Smooth muscle cell of the coronary artery (primary cell): ENCODE measurements around the gene METTL4. TPM values are rescaled to one million over a fixed set of nuclear protein-coding genes. Genes with fewer than 3 reads are reported as not detected.

Experiments
- total RNA-seq: library from RNA; depleted of rRNA; stranded (reverse); fragments of >200 nt; gene quantifications from 2 replicates; pipeline ENCODE4 v1.2.3, GENCODE V29; 2014; ENCODE audit warnings: low replicate concordance

Gene METTL4, protein sequence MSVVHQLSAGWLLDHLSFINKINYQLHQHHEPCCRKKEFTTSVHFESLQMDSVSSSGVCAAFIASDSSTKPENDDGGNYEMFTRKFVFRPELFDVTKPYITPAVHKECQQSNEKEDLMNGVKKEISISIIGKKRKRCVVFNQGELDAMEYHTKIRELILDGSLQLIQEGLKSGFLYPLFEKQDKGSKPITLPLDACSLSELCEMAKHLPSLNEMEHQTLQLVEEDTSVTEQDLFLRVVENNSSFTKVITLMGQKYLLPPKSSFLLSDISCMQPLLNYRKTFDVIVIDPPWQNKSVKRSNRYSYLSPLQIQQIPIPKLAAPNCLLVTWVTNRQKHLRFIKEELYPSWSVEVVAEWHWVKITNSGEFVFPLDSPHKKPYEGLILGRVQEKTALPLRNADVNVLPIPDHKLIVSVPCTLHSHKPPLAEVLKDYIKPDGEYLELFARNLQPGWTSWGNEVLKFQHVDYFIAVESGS
- 2.9 and 6.6 TPM in 2 replicates for total RNA-seq

GRCh38 chr18:2571200-2572170, at the start of gene METTL4, which contains the start of gene NDC80:
TSS of gene METTL4 (minus strand) at chr18:2571505. CDS start at chr18:2567216, 4,289 bp downstream.
TSS of gene NDC80 (plus strand) at chr18:2571557. CDS start at chr18:2572986, 1,429 bp downstream.

Other genes with a start within 250 kb of the METTL4 start
- gene NDC80, start 52 bp upstream of the METTL4 start, total RNA-seq, result 0.47 and 6.8 TPM in 2 replicates
- 40.6 and 43.5 TPM in 2 replicates for gene SMCHD1, start 84.2 kb upstream of the METTL4 start, total RNA-seq